ENCODE data around the gene PRKCQ.

Gene PRKCQ

DNA sequence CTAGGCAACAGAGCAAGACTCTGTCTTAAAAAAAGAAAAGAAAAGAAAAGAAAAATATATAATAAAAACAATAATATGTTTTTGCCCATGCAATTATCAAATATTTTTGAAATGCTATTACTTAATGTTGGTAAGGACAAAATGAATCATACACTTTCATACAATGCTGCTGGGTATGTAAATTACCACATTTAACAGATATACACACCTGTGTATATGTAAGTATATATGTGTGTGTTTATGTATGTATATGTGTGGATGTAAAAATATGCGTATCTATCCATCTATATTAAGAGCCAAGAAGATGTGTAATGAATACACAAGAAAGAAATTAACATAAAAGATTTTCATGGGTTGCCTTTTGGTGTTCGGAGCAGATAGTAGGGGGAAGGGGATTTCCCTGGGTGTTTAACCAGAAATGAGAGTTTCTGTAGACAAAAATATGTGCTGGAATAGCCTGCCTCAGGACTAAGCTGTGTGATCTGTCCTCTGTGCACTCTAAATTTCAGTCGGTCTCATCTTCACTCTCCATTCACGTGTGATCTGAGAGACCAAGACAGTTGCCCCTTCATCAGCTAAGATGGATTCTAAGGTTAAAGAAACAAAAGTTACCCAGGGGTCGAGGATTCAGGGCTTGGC, 61.2 kb downstream of the PRKCQ start:
- no peak for DNase-seq

DNA sequence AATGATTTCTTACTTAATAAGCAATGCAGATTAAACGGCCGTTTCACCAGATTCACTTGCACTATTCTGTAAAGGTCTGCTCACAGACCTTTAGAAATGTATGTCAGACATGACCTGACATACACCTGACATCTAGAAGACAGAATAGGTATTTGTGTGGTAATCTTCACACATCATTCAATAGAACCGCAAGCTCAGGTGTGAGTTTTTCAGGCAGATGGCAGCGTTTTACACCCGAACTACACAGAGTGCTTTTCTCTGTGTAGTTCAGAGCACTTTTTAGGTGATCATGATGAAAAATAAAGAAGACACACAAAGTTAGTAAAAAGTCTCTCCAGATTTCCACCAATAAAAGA, 63.2 kb downstream of the PRKCQ start:
- DNase-seq, result no peak

DNA sequence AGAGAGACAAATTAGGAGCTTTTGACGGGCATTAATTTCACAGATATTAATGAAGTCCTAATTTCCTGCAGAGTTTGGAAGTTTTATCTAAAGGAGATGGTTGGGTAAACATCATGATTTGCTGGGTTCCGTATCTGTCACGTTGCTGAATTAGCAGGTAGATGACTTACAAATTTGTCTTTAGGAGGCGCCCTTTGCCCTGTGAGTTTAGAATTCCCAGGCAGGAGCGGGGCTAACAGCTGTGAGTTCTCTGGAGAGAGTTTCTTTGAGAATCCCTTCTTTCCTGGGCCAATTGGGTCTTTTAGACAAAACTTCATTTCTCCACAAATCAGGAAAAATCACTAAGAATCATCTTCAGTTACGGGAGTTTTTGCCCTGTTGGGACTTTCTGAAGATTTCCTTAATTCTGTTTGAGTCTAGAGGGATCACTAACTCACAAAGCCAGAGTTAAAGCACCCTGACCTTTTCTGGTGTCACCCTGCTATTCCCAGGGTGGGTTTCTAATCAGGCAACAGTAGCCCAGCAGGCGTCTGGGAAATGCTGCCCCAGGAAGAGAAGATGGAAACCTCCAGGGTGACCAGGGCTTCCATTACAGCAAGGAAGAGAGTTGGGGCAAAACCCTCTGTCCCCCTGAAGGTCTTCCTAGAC, 63.7 kb downstream of the PRKCQ start:
- DNase-seq, result no peak

DNA sequence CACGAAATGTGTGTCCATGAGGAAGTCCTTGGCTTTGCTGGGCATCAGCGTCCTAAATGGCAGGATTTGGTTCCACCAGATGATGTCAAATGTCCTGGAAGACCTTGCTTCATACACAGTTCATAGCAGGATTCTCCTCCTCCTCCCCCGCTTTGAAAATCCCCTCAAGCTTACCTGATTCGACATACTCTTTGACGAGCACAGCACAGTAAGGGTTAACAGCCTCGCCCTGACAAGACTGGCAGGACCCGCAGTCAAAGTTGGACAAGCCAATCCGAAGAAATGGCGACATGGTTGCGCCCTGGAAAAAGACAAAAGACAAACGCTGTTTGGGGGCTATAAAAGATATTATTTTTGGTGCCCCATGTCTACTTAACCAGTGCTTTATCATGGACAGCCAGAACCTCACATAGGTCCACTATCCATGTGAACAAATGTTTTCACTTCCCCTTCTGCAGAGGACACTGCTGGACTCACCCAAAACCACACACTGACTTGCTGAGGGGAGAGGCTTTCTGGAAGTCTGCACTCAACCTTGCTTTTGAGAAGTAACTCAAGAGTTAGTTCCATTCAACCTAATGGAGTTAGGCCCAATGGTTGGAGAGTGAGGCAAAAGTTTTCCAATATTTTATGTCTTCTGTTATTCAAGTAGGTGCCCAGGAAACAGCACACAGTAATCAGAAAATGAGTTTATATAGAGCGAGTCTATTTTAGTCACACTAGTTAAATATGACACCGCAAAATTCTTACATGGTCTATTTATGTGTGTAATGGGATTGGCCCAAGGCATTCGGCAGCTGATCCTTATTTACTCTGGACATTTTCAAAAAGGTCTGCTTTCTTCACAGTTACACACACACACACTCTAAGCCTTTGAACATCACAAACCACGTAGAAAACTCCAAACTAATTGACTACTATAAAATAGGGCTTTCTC, 65.0 kb downstream of the PRKCQ start:
- no peak for DNase-seq

DNA sequence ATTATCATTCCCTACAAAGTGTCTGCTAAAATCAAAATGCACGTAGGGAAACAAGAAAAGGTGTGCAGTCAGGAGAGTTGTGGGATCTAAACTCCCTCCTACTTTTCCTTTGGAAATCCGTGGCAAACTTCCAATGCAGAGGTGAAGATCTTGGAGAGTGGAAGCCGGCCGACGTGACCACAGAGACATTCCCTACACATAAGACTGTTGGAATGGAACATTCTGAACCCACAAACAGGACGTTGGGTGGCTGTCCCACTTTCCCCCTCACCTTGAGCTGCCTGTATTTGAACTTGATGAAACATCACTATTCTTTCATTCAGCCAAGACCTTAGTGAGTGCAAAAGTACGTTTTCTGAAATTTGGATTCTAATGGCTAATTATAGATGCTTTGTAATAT, 65.9 kb downstream of the PRKCQ start:
- DNase-seq, result no peak

DNA sequence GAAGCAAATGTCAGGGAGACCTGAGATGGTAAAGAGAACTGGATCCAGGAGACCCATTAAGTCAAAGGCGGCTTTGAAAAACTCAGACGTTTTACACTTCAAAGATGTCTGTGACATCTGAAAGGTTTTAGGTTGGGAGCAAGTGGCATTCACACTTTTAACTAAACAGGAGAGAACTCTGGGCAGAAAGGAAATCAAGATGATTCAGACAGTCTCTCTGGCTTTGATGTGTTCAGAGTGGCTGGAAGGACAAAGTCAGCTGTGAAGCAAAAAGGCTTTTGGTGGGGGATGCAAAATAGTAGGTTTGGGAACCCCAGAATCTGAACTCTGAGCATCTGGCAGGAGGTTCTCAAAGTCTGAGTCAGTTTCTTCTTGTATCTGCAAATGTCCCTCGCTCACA, 66.6 kb downstream of the PRKCQ start:
- no peak for DNase-seq

DNA sequence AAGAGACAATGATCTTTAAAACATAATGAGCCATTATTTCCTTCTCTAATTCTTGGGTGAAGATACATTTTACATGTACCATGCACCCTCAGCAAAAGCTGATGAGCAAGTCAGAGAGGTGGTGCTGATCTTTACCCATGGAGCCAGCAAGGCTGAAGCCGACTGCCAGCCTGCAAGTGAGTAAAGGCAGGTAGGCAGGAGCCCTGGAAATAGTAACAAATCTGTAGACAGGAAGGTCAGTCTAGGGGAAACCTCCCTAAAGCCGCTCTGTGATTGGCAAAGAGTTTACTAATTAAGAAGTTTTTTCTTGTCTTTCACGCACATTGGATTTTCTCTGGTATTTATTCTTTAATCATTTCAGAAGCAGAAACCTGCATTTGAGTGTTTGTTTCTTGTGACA, 67.9 kb downstream of the PRKCQ start:
- no peak for DNase-seq

DNA sequence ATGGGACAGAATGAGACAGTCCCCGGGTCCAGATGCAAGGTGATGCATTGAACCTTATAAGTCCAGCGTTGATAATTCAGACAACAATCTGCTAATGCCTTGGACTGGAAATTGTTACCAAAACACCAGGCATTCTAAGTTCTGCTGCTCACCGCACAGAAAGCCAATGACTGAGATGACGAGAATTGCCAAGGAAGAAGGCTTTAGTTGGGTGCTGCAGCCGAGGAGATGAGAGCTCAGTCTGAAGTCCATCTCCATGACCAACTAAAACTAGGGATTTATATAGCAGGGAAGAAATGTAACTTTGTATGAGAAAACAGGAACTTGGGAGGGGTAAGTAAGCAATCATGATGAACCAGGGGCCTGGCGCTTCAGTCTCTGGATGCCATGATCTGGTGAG, 68.7 kb downstream of the PRKCQ start:
- DNase-seq, result no peak

DNA sequence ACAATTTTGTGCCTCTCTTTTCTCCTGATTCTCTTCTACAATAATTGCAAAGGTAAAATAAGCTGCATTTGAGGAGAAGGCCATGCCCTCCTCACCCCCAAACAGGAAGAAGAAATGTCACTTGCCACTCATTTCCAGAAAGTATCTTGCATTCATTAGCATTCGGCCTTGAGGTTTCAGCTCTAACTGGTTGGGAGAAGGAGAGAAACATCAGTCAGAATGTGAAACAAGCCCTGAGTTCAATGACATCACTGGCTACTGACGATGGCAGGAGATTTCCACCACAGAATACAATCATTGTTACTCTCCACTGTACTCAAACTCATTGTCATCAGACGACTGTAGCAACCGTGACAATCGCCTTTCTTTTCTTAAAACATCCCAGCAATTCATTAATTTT, 72.8 kb downstream of the PRKCQ start:
- peak; percentile 38 to 60 for DNase-seq

DNA sequence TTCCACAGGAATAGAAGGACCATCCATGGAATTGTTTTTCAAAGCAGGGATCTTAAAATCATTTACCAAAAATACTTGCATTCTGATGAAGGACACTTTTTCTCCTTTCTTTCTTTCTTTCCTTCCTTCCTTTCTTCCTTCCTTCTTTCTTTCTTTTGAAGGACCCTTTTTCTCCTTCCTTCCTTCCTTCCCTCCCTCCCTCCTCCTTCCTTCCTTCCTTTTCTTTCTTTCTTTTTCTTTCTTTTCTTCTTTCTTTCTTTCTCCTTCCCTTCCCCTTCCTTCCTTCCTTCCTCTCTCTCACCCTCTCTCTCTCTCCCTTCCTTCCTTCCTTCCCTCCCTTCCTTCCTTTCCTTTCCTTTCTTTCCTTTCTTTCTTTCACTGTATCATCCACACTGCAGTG, 74.8 kb downstream of the PRKCQ start:
- no peak for DNase-seq

DNA sequence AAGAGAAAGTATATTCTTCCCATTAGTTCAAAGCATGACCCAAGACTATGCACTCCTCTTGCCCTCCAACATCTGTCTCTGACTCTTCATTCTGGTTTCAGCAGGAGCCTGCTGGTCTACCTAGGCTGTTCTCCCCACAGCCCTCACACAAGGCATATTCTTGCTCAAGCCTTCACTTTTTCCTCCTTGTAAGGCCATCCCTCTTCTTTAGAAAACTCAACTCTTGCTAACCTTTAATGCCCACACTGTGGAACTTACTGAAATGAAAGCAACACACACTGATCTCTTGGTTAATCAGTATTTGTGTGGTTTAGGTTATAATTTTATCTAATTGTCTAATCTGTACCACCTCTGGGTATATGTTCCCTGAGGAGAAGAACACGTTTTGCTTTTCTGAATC, 75.8 kb downstream of the PRKCQ start:
- DNase-seq, result no peak

DNA sequence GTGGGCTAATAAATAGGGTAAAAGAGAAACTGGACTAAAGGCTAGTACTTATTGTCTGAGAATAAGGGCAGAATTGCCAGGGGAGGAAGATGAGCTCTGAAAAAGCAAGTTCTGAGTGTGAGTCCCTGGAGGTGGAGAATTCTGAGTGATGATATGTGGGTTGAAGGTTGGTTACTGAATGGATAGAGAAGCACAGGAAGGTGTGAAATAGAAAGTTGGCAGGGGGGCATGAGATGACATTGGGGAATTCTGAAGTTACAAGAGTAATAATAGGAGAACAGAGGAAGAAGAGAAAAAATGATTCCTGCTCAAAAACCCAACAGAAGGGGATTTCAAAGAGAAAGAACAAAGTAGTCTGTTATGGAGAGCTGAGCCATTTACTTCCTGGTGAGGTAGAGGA, 76.9 kb downstream of the PRKCQ start:
- no peak for DNase-seq

DNA sequence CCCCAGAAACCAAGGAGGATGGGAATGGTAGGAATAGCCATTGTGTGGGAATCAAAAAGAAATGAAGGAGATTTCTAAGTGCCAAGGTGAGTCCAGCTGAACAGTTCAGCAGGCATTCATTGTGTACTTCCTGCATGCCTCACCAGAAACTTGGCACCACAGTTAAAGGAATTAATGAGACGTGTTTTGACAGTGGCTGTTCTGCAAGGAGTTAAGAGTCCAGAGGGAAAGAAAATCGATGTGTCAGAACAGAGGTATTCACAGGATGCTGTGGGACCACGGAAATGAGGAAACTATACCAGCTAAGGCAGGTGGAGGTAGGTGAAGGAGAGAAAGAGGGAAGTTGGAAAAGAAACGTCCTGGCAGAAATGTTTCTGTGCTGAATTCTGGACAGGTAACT, 78.1 kb downstream of the PRKCQ start:
- no peak for DNase-seq

DNA sequence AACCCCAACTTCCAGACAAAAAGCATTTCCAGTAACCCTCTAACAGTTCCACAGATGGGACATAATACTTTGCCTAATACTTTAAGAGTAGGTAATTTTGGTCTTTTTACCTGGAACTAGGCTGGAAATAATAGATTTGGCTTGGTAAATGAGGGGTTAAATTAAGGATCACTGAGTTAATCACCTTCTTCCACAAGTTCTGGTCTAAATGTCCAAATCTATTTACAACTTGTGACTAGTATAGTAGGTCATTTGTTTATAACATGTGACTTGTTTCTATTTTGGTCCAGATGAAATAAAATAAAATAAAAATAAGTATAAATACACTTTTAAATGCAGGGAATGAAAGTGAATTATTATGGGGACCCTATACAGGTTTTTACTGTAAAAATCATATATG, 80.1 kb downstream of the PRKCQ start:
- DNase-seq, result no peak

DNA sequence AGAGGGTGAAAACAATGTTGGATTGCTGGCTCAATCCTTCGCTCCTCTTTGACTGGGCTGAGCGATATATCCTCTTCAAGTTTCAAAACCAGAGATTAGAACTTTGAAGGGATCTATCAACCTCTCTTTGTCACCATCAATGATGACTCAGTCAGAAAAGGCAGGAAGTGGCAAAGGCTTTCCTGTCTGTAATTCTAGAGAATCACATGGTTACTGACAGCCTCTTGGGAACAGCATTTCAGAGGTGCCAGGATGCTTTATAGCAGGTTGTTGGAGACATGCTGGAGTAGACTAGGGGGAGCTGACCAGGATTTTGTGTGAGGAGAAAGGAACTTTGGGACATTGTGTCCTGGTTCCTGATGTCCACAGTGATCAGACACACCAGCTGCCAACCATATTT, 81.3 kb downstream of the PRKCQ start:
- DNase-seq, result no peak

DNA sequence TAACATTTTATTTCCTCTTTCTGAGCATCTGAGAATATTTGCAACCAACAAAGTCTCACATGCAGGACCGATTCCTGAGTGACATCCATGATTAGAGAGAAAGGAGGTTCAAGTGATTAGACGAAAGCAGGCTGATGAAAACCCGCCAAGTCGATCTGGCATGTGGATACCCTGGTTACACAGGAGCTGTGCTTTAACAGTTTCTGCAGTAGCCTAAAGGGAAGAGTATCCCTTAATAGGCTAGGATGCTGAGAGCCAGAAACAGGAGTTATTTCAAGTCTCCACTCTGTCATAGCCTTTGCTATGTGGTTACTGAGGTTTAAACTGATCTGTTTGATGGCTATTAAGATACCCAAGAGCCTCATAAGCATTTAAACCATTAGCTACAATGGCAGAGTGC, 82.5 kb downstream of the PRKCQ start:
- DNase-seq, result no peak

DNA sequence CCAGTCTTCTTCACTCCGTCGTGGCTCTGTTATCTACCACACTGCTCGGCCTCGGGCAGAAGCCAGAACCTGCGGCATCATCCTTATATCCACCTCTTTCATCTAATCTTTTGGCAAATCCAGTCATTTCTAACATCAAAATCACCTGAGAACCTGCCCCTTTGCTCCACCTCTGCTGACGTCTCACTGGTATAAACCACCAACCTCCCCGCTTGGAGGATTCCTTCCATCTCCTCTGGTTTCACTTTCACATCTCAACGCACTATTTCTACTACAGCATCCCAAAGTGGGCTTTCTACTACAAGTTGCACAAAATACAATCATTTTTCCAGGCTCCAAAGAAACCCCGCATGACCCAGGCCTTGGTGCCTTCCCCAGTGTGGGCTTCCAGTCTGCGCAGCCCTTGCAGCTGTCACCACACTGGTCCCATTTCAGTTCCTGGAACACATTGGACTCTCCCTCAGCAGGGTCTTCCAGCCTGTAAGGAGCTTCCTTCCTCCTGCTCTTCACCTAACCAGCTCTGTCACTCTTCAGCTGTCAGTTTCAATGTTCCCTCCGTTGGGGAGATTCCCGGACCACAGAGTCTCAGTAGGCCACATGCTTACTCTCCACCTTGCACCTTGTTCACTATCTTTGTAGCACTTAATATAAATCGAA, 85.0 kb downstream of the PRKCQ start:
- no peak for DNase-seq

DNA sequence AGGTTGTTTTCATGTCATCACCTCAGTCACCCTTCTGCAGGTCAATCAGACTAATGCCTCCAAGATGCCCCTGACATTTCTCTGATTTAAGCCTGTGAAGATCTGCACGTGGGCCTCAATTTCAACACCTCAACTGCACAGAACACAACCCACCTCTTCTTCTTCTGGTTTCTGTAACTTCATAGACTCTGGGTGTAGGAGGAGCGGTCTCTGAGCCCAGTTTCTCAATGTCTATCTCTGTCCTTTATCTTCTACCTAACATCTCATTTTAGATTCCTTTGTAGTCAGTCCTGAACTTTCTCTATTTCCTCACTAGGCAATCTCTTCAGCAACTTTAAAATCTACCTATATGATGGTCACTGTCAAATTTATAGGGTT, 85.6 kb downstream of the PRKCQ start:
- no peak for DNase-seq

DNA sequence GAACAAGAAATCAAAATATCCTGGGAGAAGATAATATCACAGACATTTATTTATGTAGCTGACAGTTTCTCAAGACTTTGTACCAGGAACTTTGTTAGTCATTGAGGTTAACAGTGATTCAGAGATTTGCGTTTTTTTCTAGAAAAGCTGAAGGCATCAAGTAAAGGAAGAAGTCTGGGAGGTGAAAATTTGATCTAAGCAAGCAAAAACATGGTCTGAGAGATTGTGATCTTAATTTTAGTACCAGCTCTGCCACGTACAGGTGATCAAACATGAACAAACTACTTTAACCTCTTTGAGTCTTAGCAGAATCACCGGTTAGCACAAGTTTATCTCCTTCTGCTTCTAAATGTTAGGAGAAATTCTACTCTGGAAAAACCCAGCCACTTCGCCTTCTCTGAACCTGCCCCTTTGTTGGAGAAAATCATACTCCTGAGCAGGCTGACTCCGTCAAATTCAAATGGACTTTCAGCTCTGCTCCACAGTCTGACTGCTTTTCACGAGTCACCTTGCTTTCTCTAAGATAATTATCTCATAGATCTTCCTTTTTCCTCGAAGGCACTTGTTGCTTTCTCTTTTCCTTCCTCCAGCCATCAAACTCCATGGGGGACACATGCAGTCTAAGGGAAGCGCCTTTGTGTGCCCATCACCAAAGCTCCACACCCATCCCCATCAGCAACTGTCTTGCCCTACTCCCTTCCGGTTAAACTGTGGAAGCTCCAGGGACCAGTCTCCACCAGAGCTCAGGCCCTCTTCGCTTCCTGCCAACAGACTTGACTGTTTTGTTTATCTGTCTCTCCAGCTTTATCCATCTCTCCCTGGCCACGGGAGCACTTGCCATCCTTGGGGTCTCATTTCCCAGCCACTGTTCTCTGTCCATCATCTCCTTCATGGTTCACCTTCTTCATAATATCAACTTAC, 86.3 kb downstream of the PRKCQ start:
- no peak for DNase-seq

DNA sequence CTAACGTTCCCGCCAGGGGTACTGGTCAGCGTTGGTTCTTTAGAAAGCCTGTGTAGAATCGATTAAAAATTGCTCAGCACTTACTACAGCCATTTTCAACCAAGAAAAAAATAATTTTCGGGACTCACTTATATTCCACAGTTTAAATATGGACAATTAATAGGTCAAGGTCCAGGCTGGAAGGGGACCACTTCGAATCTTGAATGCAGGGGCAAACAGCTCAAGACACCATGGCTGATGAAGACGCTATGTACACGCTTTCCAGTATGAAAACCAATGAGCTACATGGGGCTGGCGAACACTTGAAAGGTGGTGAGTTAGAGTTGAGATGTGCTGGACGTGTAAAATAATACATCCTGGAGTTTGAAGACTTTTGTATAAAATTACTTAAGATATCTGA, 87.2 kb downstream of the PRKCQ start:
- no peak for DNase-seq

DNA sequence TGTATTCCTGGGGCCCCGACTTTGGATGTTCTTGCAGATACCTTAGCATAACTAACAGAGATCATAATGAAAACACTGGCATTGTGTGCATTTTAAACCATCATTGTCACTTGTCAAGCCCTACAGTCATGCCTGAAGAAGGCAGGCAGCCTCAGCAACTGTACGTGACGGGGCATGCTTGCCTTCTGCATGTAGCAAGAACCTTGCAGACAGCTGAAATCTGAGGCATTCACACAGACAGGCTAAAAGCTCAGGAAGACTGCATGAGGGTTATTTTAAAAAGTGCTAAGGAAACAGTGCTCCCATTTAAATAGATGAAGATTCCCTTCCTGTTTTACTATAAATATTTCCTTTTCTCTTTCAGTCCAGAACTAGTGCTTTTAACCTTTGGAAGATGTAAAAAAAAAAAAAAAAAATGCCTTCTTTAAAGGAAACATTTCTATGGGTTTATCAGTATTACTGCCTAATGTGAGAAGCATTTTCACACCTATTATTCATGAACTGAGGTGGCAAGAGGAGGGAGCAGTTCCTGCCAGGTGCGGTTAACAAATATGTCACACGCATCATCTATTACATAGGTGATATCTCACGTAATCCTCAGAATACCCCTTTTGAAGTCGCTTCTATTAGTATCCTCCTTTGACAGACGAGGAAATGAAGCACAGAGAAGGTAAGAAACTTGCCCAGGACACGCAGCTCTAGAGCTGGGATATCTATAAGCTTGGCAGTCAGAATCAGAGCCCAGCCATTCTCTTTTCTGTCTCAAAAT, 88.1 kb downstream of the PRKCQ start:
- no peak for DNase-seq

DNA sequence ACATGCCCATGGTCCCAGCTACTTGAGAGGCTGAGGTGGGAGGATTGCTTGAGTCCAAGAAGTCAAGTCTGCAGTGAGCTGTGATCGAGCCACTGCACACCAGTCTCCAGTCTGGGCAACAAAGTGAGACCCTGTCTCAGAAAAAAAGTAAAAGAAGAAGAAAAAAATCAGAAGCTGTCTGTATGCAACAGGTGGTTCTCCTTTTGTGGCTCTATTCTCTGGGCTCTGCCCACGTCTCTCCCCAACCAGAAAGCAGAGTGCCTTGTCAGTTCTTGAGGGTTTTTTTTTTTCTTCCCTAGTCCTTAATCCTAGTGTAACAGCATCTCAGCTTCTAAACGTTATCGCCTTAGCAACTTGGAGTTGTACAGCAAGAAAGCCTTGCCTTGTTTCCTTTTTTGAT, 89.5 kb downstream of the PRKCQ start:
- DNase-seq, result no peak
